Panc1 (cell line): Measurements from ENCODE around the gene CHSY1. TPM values are rescaled to one million over a fixed set of nuclear protein-coding genes. Genes with fewer than 3 reads are reported as not detected.

Experiments
- ATAC-seq: fragments of 200-7000 bp; cut with Tn5 transposase; 2 replicates; pipeline ENCODE4 v1.9.1; 2020; ENCODE audit warnings: mild to moderate bottlenecking, moderate library complexity
- BruUV-seq: library from RNA; stranded (reverse); fragments of 400-500 nt; replicated peaks from 2 replicates; lab custom pipeline; 2021; lab: Mats Ljungman, UMichigan
- CTCF ChIA-PET: fragments of 300-600 bp; sonication (Branson Sonifier 250); formaldehyde crosslinking; loops from one replicate; lab custom pipeline; 2022; ENCODE audit warnings: antibody characterized with exemption; lab: Charles Lee
- POLR2A ChIA-PET: fragments of 300-600 bp; sonication (Branson Sonifier 250); formaldehyde crosslinking; loops from one replicate; lab custom pipeline; 2022; ENCODE audit warnings: antibody characterized with exemption; lab: Charles Lee
- DNase-seq: peaks from one replicate; pipeline ENCODE4 v3.0.0-alpha.2; 2010; ENCODE audit warnings: low read depth, low spot score
- H3K27ac ChIP-seq: 2 replicates; pipeline ENCODE4 v1.5.1; 2011; ENCODE audit warnings: mild to moderate bottlenecking, low read length, inconsistent platforms
- H3K27me3 ChIP-seq: fragments of 200-500 bp; sonication (Bioruptor generic); 2 replicates; pipeline ENCODE4 v1.6.0; 2014; ENCODE audit warnings: low read length, inconsistent platforms; ENCODE audit not compliant: control insufficient read depth, insufficient read depth
- H3K36me3 ChIP-seq: fragments of 200-500 bp; sonication (Bioruptor generic); 2 replicates; pipeline ENCODE4 v1.5.1; 2014; ENCODE audit warnings: inconsistent platforms, mild to moderate bottlenecking, low read length, moderate library complexity; ENCODE audit not compliant: control insufficient read depth, insufficient read depth
- H3K4me1 ChIP-seq: 2 replicates; pipeline ENCODE4 v1.5.1; 2011; ENCODE audit warnings: inconsistent platforms, mild to moderate bottlenecking, low read length, moderate library complexity; ENCODE audit not compliant: control insufficient read depth, insufficient read depth
- H3K4me3 ChIP-seq, 2 experiments: 2 replicates each; pipeline ENCODE4 v1.5.1; 2011 to 2012; ENCODE audit warnings: low read depth in 2 of 2, low read length in 2 of 2, mild to moderate bottlenecking in 2 of 2, inconsistent platforms in 1 of 2, moderate library complexity in 1 of 2
- H3K9me3 ChIP-seq: fragments of 200-500 bp; sonication (Bioruptor generic); 2 replicates; pipeline ENCODE4 v1.5.1; 2014; ENCODE audit warnings: low read depth, mild to moderate bottlenecking, inconsistent platforms, low read length, moderate library complexity; ENCODE audit not compliant: control insufficient read depth, insufficient read depth
- POLR2AphosphoS5 ChIP-seq: IDR thresholded peaks from 2 replicates; pipeline ENCODE4 v1.6.1; 2012; ENCODE audit warnings: mild to moderate bottlenecking, low read depth, low read length, moderate library complexity
- SIN3A ChIP-seq: IDR thresholded peaks from 2 replicates; pipeline ENCODE4 v1.6.1; 2012; ENCODE audit warnings: low read depth, mild to moderate bottlenecking, low read length, moderate library complexity, borderline replicate concordance; ENCODE audit not compliant: insufficient read depth
- TCF7L2 ChIP-seq: IDR thresholded peaks from 2 replicates; pipeline ENCODE4 v1.6.1; 2011; ENCODE audit warnings: mild to moderate bottlenecking, low read depth, low read length, inconsistent platforms
- in situ Hi-C: cut with HindIII; loops from 2 replicates; pipeline ENCODE4 v1.10.0; 2016; ENCODE audit warnings: low sequenced_read_pairs, low pct_unique_long_range_greater_than_20kb
- intact Hi-C: fragments of 100-400 bp; cut with micrococcal nuclease; formaldehyde crosslinking; loops from one replicate; pipeline ENCODE4 v1.10.0; 2022; ENCODE audit not compliant: unreplicated experiment
- total RNA-seq: library from RNA; stranded (reverse); gene quantifications from one replicate; pipeline ENCODE4 v1.2.1, GENCODE V29; 2021; ENCODE audit not compliant: unreplicated experiment
- TF ChIP-seq, protein P1 (sequence below), 2 experiments: IDR thresholded peaks; 2 replicates each; pipeline ENCODE4 v1.6.1; 2011 to 2012; ENCODE audit warnings: low read depth in 2 of 2, control low read depth in 1 of 2, low read length in 1 of 2, mild to moderate bottlenecking in 1 of 2, moderate library complexity in 1 of 2; ENCODE audit not compliant: insufficient read depth in 1 of 2
- TF ChIP-seq, protein P2 (sequence below): fragments of 450-650 bp; IDR thresholded peaks from 2 replicates; pipeline ENCODE4 v1.5.1; 2017; ENCODE audit warnings: mild to moderate bottlenecking

CHSY1 gene
- total RNA-seq, 1 experiment from 2014 or later = 50.8 TPM

DNA sequence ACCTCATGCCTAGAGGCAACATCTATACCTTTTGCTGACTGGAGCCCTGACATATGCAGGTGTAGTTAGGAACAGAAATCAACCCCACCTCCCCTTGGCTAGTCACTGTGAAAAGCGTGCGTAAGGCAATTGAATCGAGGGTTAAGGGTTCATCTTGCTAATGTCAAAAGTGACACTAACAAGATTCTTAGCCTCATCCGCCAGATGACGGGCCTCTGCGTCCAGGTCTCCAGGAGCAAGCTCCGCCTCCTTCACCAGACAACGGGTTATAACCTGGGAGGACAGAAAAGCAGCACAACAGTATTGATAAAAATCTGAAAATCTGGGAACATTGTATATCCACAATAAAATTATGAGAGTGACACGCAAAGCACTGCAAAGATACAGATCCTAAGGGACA lies 20.7 kb upstream of the CHSY1 start:
- Histone ChIP-seq H3K27me3 (no peaks in the 10 kb centered on the region), H3K4me1 (peaks cover 7% of the 10 kb centered on the region), H3K27ac (no peak overlapping the region), H3K9me3 (no peaks in the 10 kb centered on the region), H3K4me3 (no peak overlapping the region), H3K36me3 (peaks cover 42% of the 10 kb centered on the region)
- no peak for DNase-seq
- in situ Hi-C loops (no loop called here), intact Hi-C loops (no loop called here)
- ATAC-seq = no peak
- TF ChIP-seq, protein P1, sequence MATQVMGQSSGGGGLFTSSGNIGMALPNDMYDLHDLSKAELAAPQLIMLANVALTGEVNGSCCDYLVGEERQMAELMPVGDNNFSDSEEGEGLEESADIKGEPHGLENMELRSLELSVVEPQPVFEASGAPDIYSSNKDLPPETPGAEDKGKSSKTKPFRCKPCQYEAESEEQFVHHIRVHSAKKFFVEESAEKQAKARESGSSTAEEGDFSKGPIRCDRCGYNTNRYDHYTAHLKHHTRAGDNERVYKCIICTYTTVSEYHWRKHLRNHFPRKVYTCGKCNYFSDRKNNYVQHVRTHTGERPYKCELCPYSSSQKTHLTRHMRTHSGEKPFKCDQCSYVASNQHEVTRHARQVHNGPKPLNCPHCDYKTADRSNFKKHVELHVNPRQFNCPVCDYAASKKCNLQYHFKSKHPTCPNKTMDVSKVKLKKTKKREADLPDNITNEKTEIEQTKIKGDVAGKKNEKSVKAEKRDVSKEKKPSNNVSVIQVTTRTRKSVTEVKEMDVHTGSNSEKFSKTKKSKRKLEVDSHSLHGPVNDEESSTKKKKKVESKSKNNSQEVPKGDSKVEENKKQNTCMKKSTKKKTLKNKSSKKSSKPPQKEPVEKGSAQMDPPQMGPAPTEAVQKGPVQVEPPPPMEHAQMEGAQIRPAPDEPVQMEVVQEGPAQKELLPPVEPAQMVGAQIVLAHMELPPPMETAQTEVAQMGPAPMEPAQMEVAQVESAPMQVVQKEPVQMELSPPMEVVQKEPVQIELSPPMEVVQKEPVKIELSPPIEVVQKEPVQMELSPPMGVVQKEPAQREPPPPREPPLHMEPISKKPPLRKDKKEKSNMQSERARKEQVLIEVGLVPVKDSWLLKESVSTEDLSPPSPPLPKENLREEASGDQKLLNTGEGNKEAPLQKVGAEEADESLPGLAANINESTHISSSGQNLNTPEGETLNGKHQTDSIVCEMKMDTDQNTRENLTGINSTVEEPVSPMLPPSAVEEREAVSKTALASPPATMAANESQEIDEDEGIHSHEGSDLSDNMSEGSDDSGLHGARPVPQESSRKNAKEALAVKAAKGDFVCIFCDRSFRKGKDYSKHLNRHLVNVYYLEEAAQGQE (IDR thresholded peaks at IDR 0.05; ENCODE audit: insufficient read depth in 1 of 2, low read depth in 2 of 2, low read length in 1 of 2) = no peak
- TF ChIP-seq TCF7L2 = no peak
- TF ChIP-seq, protein P2, sequence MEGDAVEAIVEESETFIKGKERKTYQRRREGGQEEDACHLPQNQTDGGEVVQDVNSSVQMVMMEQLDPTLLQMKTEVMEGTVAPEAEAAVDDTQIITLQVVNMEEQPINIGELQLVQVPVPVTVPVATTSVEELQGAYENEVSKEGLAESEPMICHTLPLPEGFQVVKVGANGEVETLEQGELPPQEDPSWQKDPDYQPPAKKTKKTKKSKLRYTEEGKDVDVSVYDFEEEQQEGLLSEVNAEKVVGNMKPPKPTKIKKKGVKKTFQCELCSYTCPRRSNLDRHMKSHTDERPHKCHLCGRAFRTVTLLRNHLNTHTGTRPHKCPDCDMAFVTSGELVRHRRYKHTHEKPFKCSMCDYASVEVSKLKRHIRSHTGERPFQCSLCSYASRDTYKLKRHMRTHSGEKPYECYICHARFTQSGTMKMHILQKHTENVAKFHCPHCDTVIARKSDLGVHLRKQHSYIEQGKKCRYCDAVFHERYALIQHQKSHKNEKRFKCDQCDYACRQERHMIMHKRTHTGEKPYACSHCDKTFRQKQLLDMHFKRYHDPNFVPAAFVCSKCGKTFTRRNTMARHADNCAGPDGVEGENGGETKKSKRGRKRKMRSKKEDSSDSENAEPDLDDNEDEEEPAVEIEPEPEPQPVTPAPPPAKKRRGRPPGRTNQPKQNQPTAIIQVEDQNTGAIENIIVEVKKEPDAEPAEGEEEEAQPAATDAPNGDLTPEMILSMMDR = no peak
- TF ChIP-seq POLR2AphosphoS5 = no peak
- no peak for TF ChIP-seq SIN3A
- no TSS peak for BruUV-seq
- CTCF ChIA-PET = no interaction called here
- POLR2A ChIA-PET = no interaction called here

DNA sequence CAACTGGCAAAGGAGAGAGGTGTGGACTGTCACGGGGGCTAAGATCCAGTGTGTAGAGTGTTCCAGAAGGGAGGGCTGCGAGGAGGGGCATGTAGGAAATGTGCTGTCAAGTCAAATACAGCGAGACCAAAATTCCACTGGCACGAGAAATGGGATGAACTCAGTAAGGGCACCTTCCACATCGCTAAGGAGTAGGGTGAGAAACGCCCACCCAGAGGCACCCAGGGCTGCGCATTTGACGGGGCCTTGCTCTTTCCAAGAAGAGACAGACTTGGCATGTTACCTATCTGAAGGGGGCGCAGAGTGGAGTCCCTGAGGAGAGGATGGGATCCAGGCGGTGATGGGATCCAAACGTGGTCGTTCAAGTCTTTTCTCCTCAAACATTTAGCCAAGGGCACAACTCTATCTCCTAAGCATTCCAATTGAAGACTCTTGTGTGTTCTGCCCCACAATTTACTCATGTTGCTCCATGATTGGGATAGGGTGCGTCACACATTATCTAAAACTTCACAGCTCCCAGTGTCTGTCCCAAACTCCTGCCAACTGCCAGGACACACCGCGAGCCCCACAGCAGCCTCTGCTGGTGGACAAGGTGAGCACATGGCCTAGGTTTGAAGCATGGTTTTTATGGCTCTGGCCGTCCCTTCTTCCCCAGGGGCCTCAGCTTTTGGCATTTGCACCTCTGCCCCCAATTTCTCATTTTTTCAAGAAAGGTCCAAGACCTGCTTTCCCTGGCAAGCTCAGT lies 17.8 kb upstream of the CHSY1 start:
- ChIA-PET CTCF (no interaction called here), POLR2A (no interaction called here)
- intact Hi-C loops (no loop called here), in situ Hi-C loops (no loop called here)
- Histone ChIP-seq H3K27me3 (no peaks in the 10 kb centered on the region), H3K36me3 (peaks cover 36% of the 10 kb centered on the region), H3K4me1 (peaks cover 3% of the 10 kb centered on the region; the same call in 1 of the 2 replicates), H3K27ac (no peak overlapping the region), H3K9me3 (no peaks in the 10 kb centered on the region), H3K4me3 (no peak overlapping the region)
- peak; percentile 55; the same call in 1 of the 2 replicates for ATAC-seq
- TF ChIP-seq TCF7L2 (no peak), SIN3A (no peak), POLR2AphosphoS5 (no peak)
- TF ChIP-seq, protein P1 (IDR thresholded peaks at IDR 0.05; ENCODE audit: insufficient read depth in 1 of 2, low read depth in 2 of 2, low read length in 1 of 2) = no peak
- TF ChIP-seq, protein P2 = no peak; the same call in 1 of the 2 replicates
- DNase-seq = no peak
- no TSS peak for BruUV-seq
